ENCODE results near the gene MTF1. TPM values are rescaled to one million over a fixed set of nuclear protein-coding genes. Genes with fewer than 3 reads are reported as not detected.

The MTF1 gene
- total RNA-seq, 2 donors from 2014 or later: 2.3 to 4.8 TPM

GRCh38 chr1:37761416-37762095 is 97.8 kb downstream of the MTF1 start:
- H3K27ac ChIP-seq: no peak overlapping the region
- no peak overlapping the region for H3K4me3 ChIP-seq
- no peaks in the 10 kb centered on the region for H3K9me3 ChIP-seq
- peaks cover 0 to 4% of the 10 kb centered on the region in 2 donors for H3K4me1 ChIP-seq
- H3K36me3 ChIP-seq: no peaks in the 10 kb centered on the region
- no peak for DNase-seq (ENCODE audit: low spot score)
- no peak for TF ChIP-seq CTCF (IDR thresholded peaks at IDR 0.05)
- H3K27me3 ChIP-seq: peaks cover 3 to 25% of the 10 kb centered on the region in 2 donors

Other genes starting within 250 kb of the MTF1 start
- 1 to 10 TPM; 6.3 to 9.1 TPM for gene RSPO1, start 224.7 kb downstream of the MTF1 start, total RNA-seq
- under 1 TPM; 0.48 to 0.55 TPM for gene CDCA8, start 167.1 kb downstream of the MTF1 start, total RNA-seq
- gene EPHA10, start 94.5 kb downstream of the MTF1 start, total RNA-seq: under 1 TPM in 1 of 2 donors, not detected in 1; 0.22 TPM
- gene MANEAL, start 65.7 kb downstream of the MTF1 start, total RNA-seq: 1 to 10 TPM in 1 of 2 donors, under 1 TPM in 1; 0.67 to 1.0 TPM
- gene C1orf122, start 51.8 kb downstream of the MTF1 start, total RNA-seq: 10 to 100 TPM; 71.5 to 89.3 TPM
- gene YRDC, start 51.4 kb downstream of the MTF1 start, total RNA-seq: 1 to 10 TPM; 6.1 to 8.6 TPM
- gene INPP5B, start 87.5 kb upstream of the MTF1 start, total RNA-seq: 10 to 100 TPM; 13.2 to 16.7 TPM
- 10 to 100 TPM; 20.4 to 22.1 TPM for gene SF3A3, start 130.4 kb upstream of the MTF1 start, total RNA-seq
- gene FHL3, start 145.9 kb upstream of the MTF1 start, total RNA-seq: 10 to 100 TPM in 1 of 2 donors, 1 to 10 TPM in 1; 8.0 to 16.0 TPM
- gene UTP11, start 153.1 kb upstream of the MTF1 start, total RNA-seq: 10 to 100 TPM; 29.2 to 53.7 TPM
- not detected for gene POU3F1, start 187.2 kb upstream of the MTF1 start, total RNA-seq

Measured in right atrium auricular region (tissue), 2 donors.